ENCODE results near the gene PHF23.

The PHF23 gene

DNA sequence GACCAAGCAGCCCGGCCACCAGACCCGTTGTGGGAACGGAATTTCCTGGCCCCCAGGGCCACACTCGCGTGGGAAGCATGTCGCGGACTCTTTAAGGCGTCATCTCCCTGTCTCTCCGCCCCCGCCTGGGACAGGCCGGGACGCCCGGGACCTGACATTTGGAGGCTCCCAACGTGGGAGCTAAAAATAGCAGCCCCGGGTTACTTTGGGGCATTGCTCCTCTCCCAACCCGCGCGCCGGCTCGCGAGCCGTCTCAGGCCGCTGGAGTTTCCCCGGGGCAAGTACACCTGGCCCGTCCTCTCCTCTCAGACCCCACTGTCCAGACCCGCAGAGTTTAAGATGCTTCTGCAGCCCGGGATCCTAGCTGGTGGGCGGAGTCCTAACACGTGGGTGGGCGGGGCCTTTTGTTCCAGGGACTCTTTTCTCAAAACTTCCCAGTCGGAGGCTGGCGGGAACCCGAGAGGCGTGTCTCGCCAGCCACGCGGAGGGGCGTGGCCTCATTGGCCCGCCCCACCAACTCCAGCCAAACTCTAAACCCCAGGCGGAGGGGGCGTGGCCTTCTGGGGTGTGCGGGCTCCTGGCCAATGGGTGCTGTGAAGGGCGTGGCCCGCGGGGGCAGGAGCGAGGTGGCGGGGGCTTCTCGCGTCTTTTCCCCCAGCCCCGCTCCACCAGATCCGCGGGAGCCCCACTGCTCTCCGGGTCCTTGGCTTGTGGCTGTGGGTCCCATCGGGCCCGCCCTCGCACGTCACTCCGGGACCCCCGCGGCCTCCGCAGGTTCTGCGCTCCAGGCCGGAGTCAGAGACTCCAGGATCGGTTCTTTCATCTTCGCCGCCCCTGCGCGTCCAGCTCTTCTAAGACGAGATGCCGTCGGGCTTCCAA, 42.1 kb upstream of the PHF23 start, which contains the start of gene SLC2A4:
TSS of gene SLC2A4 (plus strand) at position 645 of the 879 bp plus-strand sequence. CDS start at position 862, 217 bp downstream.
- WGBS, 2 donors (ENCODE audit: extremely low coverage in 2 of 2, insufficient read length in 2 of 2, insufficient replicate concordance in 1 of 2): no CpG with 5 or more reads among the region's 71 CpGs
- Histone ChIP-seq H3K4ac (ENCODE audit: low read length) (no peak within 1 kb of the TSS), H3K18ac (ENCODE audit: low read length) (peak within 1 kb of the TSS; percentile 93), H3K9me3 (replicated peaks in 1 of 2; ENCODE audit: control insufficient read depth in 2 of 2, insufficient read depth in 1 of 2, low read depth in 1 of 2, low read length in 2 of 2) (no peaks in the 10 kb centered on the region), H2BK5ac (ENCODE audit: low read length) (peak within 1 kb of the TSS; percentile 62), H2BK12ac (ENCODE audit: low read length) (peak within 1 kb of the TSS; percentile 65), H2AK5ac (ENCODE audit: low read depth, low read length) (peak within 1 kb of the TSS; percentile 35), H3K27ac (replicated peaks; ENCODE audit: low read length) (peak within 1 kb of the TSS; percentile 41), H3K4me3 (ENCODE audit: low read length in 2 of 2) (peak within 1 kb of the TSS; percentile 68 to 85), H3K36me3 (replicated peaks in 1 of 2; ENCODE audit: control insufficient read depth in 2 of 2, insufficient read depth in 2 of 2, low read length in 2 of 2) (peaks cover 2 to 7% of the 10 kb centered on the region in 2 donors), H3K79me1 (ENCODE audit: low read depth, low read length) (peaks cover 3% of the 10 kb centered on the region), H3K14ac (ENCODE audit: low read length) (peak within 1 kb of the TSS; percentile 56), H2AFZ (ENCODE audit: low read length) (peak within 1 kb of the TSS; percentile 95), H4K91ac (ENCODE audit: low read depth, low read length, poor library complexity) (no peak within 1 kb of the TSS), H3K27me3 (ENCODE audit: control insufficient read depth in 3 of 3, insufficient read depth in 3 of 3, low read depth in 1 of 3, low read length in 3 of 3) (peaks cover 0 to 18% (median 9%) of the 10 kb centered on the region in 3 experiments), H3K9ac (ENCODE audit: low read depth, low read length, poor library complexity) (peak within 1 kb of the TSS; percentile 87), H2BK15ac (ENCODE audit: low read length) (peak within 1 kb of the TSS; percentile 95), H3K23ac (ENCODE audit: low read depth, low read length, poor library complexity) (peak within 1 kb of the TSS; percentile 6), H3K4me2 (ENCODE audit: insufficient read depth, low read length, poor library complexity, severe bottlenecking) (peak within 1 kb of the TSS; percentile 94), H2BK120ac (ENCODE audit: low read depth, low read length) (no peak within 1 kb of the TSS), H4K8ac (ENCODE audit: low read depth, low read length) (no peak within 1 kb of the TSS), H3K4me1 (ENCODE audit: control insufficient read depth in 2 of 2, insufficient read depth in 1 of 2, low read depth in 1 of 2, low read length in 2 of 2) (peaks cover 9 to 16% of the 10 kb centered on the region in 2 donors)
- peak; percentile 99 for DNase-seq (ENCODE audit: low spot score)

DNA sequence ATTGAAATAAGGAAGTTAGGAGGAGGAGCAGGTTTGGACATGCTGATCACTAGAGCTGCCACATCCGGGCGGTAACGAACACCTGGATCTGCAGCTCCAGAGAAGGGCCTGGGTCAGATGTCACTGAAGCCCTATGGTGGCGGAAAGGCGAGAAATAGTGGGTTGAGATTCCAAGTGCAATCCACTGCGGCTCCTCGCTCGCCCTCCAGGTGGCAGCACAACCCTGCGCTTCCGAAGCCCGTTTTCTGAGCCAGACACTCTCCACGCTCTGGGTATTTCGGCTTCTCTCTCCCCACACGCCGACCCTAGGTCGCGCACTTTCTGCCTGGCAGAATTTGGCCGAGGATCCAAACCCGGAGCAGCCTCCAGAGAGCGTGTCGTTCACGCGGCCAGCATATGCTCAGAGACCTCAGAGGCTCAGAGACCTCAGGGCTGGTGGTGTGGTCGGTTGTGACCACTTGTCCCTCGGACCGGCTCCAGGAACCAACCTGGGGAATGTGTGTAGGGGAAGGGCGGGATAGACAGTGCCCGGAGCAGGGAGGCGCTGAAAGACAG, 41.3 kb upstream of the PHF23 start:
- Histone ChIP-seq H3K9ac (ENCODE audit: low read depth, low read length, poor library complexity) (no peak overlapping the region), H3K27ac (replicated peaks; ENCODE audit: low read length) (no peak overlapping the region), H2BK5ac (ENCODE audit: low read length) (no peak overlapping the region), H3K4me2 (ENCODE audit: insufficient read depth, low read length, poor library complexity, severe bottlenecking) (peak overlapping the region; percentile 94), H3K23ac (ENCODE audit: low read depth, low read length, poor library complexity) (peak overlapping the region; percentile 6), H2AK5ac (ENCODE audit: low read depth, low read length) (no peak overlapping the region), H4K8ac (ENCODE audit: low read depth, low read length) (no peak overlapping the region), H2AFZ (ENCODE audit: low read length) (peak overlapping the region; percentile 95), H3K79me1 (ENCODE audit: low read depth, low read length) (peaks cover 3% of the 10 kb centered on the region), H2BK120ac (ENCODE audit: low read depth, low read length) (no peak overlapping the region), H3K4me1 (ENCODE audit: control insufficient read depth in 2 of 2, insufficient read depth in 1 of 2, low read depth in 1 of 2, low read length in 2 of 2) (peaks cover 9 to 16% of the 10 kb centered on the region in 2 donors), H3K4me3 (ENCODE audit: low read length in 2 of 2) (peak overlapping the region; percentile 52 to 68), H3K4ac (ENCODE audit: low read length) (no peak overlapping the region), H2BK15ac (ENCODE audit: low read length) (no peak overlapping the region), H3K36me3 (replicated peaks in 1 of 2; ENCODE audit: control insufficient read depth in 2 of 2, insufficient read depth in 2 of 2, low read length in 2 of 2) (peaks cover 2% of the 10 kb centered on the region in 2 donors), H3K18ac (ENCODE audit: low read length) (peak overlapping the region; percentile 83), H3K14ac (ENCODE audit: low read length) (no peak overlapping the region), H4K91ac (ENCODE audit: low read depth, low read length, poor library complexity) (no peak overlapping the region), H3K9me3 (replicated peaks in 1 of 2; ENCODE audit: control insufficient read depth in 2 of 2, insufficient read depth in 1 of 2, low read depth in 1 of 2, low read length in 2 of 2) (no peaks in the 10 kb centered on the region), H3K27me3 (ENCODE audit: control insufficient read depth in 3 of 3, insufficient read depth in 3 of 3, low read depth in 1 of 3, low read length in 3 of 3) (peaks cover 0 to 18% (median 9%) of the 10 kb centered on the region in 3 experiments), H2BK12ac (ENCODE audit: low read length) (no peak overlapping the region)
- peak; percentile 91 for DNase-seq (ENCODE audit: low spot score)
- no CpG with 5 or more reads among the region's 29 CpGs for WGBS, 2 donors (ENCODE audit: extremely low coverage in 2 of 2, insufficient read length in 2 of 2, insufficient replicate concordance in 1 of 2)

DNA sequence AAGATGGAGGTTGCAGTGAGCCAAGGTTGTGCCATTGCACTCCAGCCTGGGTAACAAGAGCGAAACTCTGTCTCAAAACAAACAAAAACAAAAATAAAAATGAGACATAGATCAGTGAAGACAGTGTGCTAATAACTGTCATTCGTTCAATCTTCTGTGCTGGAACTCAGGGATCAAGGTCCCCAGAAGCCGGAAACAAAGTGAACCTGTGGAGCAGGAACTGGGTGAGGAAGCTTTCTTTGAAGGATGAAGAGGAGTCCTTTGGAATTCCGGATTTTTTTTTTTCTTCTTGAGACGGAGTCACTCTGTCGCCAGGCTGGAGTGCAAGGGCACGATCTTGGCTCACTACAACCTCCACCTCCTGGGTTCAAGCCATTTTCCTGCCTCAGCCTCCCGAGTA, 40.2 kb upstream of the PHF23 start:
- Histone ChIP-seq H3K36me3 (replicated peaks in 1 of 2; ENCODE audit: control insufficient read depth in 2 of 2, insufficient read depth in 2 of 2, low read length in 2 of 2) (no peaks in the 10 kb centered on the region), H3K23ac (ENCODE audit: low read depth, low read length, poor library complexity) (no peak overlapping the region), H3K4me2 (ENCODE audit: insufficient read depth, low read length, poor library complexity, severe bottlenecking) (no peak overlapping the region), H4K91ac (ENCODE audit: low read depth, low read length, poor library complexity) (no peak overlapping the region), H3K9me3 (replicated peaks in 1 of 2; ENCODE audit: control insufficient read depth in 2 of 2, insufficient read depth in 1 of 2, low read depth in 1 of 2, low read length in 2 of 2) (no peaks in the 10 kb centered on the region), H2BK120ac (ENCODE audit: low read depth, low read length) (no peak overlapping the region), H3K18ac (ENCODE audit: low read length) (no peak overlapping the region), H3K27ac (replicated peaks; ENCODE audit: low read length) (no peak overlapping the region), H3K4ac (ENCODE audit: low read length) (no peak overlapping the region), H2AK5ac (ENCODE audit: low read depth, low read length) (no peak overlapping the region), H2AFZ (ENCODE audit: low read length) (no peak overlapping the region), H2BK12ac (ENCODE audit: low read length) (no peak overlapping the region), H3K27me3 (ENCODE audit: control insufficient read depth in 3 of 3, insufficient read depth in 3 of 3, low read depth in 1 of 3, low read length in 3 of 3) (peaks cover 0 to 18% (median 9%) of the 10 kb centered on the region in 3 experiments), H4K8ac (ENCODE audit: low read depth, low read length) (no peak overlapping the region), H3K4me3 (ENCODE audit: low read length in 2 of 2) (no peak overlapping the region), H3K4me1 (ENCODE audit: control insufficient read depth in 2 of 2, insufficient read depth in 1 of 2, low read depth in 1 of 2, low read length in 2 of 2) (peaks cover 9 to 16% of the 10 kb centered on the region in 2 donors), H3K14ac (ENCODE audit: low read length) (no peak overlapping the region), H2BK15ac (ENCODE audit: low read length) (no peak overlapping the region), H3K79me1 (ENCODE audit: low read depth, low read length) (peaks cover 3% of the 10 kb centered on the region), H3K9ac (ENCODE audit: low read depth, low read length, poor library complexity) (no peak overlapping the region), H2BK5ac (ENCODE audit: low read length) (no peak overlapping the region)
- no peak for DNase-seq (ENCODE audit: low spot score)
- no CpG with 5 or more reads among the region's 8 CpGs for WGBS, 2 donors (ENCODE audit: extremely low coverage in 2 of 2, insufficient read length in 2 of 2, insufficient replicate concordance in 1 of 2)

DNA sequence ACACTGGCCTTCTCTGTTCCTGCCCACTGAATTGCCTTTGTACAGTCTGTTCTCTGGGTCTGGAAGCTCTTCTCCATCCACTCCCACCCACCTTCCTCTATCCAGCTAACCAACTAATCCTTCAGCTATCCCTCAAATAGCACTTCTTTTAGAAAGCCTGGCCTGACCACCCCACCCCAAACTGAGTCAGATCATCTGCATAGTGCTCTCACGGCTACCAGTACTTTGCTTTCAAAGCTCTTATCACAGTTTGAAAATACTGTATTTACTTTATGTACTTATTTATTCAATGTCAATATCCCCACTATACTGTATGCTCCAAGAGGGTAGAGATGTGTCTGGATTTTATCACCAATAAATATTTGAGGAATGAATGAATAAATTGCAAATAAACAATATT, 27.5 kb upstream of the PHF23 start:
- H3K9ac ChIP-seq (ENCODE audit: low read depth, low read length, poor library complexity): no peak overlapping the region
- no peak overlapping the region for H4K8ac ChIP-seq (ENCODE audit: low read depth, low read length)
- no peaks in the 10 kb centered on the region for H3K36me3 ChIP-seq (replicated peaks in 1 of 2; ENCODE audit: control insufficient read depth in 2 of 2, insufficient read depth in 2 of 2, low read length in 2 of 2)
- no CpG with 5 or more reads among the region's 1 CpG for WGBS, 2 donors (ENCODE audit: extremely low coverage in 2 of 2, insufficient read length in 2 of 2, insufficient replicate concordance in 1 of 2)
- no peak overlapping the region for H2AFZ ChIP-seq (ENCODE audit: low read length)
- H3K4me2 ChIP-seq (ENCODE audit: insufficient read depth, low read length, poor library complexity, severe bottlenecking): no peak overlapping the region
- H2AK5ac ChIP-seq (ENCODE audit: low read depth, low read length): no peak overlapping the region
- no peak for DNase-seq (ENCODE audit: low spot score)
- H3K14ac ChIP-seq (ENCODE audit: low read length): no peak overlapping the region
- no peak overlapping the region for H2BK15ac ChIP-seq (ENCODE audit: low read length)
- no peak overlapping the region for H4K91ac ChIP-seq (ENCODE audit: low read depth, low read length, poor library complexity)
- no peak overlapping the region for H2BK12ac ChIP-seq (ENCODE audit: low read length)
- no peak overlapping the region for H3K4ac ChIP-seq (ENCODE audit: low read length)
- H2BK120ac ChIP-seq (ENCODE audit: low read depth, low read length): no peak overlapping the region
- peaks cover 7 to 11% of the 10 kb centered on the region in 2 donors for H3K4me1 ChIP-seq (ENCODE audit: control insufficient read depth in 2 of 2, insufficient read depth in 1 of 2, low read depth in 1 of 2, low read length in 2 of 2)
- H3K18ac ChIP-seq (ENCODE audit: low read length): no peak overlapping the region
- H3K79me1 ChIP-seq (ENCODE audit: low read depth, low read length): peaks cover under 1% of the 10 kb centered on the region
- H3K27me3 ChIP-seq (ENCODE audit: control insufficient read depth in 3 of 3, insufficient read depth in 3 of 3, low read depth in 1 of 3, low read length in 3 of 3): peaks cover 12 to 32% (median 26%) of the 10 kb centered on the region in 3 experiments
- no peak overlapping the region for H3K23ac ChIP-seq (ENCODE audit: low read depth, low read length, poor library complexity)
- no peak overlapping the region for H3K27ac ChIP-seq (replicated peaks; ENCODE audit: low read length)
- no peak overlapping the region for H3K4me3 ChIP-seq (ENCODE audit: low read length in 2 of 2)
- H2BK5ac ChIP-seq (ENCODE audit: low read length): no peak overlapping the region
- H3K9me3 ChIP-seq (replicated peaks in 1 of 2; ENCODE audit: control insufficient read depth in 2 of 2, insufficient read depth in 1 of 2, low read depth in 1 of 2, low read length in 2 of 2): peaks cover 0 to 1% of the 10 kb centered on the region in 2 donors

All from neuronal stem cell (in vitro differentiated cells).